ENCODE data around the gene TCP1.

The TCP1 gene

DNA sequence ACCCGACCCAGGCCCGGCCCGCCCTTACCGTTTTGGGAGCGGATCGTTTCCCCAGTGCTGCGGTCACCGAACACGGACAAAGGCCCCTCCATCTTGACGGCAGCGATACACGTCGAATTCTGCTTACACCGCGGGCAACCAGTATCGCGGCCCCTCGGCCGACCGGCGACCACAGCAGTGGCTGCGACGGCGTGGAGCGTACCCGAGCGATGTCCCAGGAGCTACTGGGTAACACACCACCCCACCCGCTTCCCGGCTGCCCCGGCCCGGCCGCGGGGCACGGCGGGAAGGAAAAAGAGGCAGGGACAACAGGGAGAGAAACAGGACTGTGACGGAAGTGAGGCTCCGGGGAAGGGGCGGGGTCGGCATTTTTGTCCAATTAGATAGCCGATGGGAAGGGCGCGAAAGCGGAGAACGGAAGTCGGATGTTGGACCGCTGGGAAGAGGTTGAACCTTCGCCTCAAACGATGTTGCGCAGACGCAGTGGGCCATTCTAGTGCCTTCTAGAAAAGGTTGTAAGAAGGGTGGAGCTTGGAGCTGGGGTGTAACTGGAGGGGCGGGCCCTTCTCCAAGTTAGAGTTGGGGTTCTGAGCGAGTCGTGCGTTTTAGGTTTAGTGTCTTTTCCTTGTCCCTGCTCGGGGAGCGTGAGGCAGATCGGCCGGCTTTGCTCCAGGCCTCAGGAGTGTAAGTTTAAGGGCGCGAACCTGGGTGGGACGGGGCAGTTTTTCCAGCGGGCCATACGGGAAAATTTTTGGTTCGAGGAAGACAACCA is at the start of gene TCP1:
Gene TCP1, minus strand, starts transcription at position 226 of the 772 bp plus-strand sequence. Its CDS starts 134 bp downstream, at position 92.
- DNase-seq (ENCODE audit: low spot score), result peak; percentile 97
- TF ChIP-seq, protein P1, sequence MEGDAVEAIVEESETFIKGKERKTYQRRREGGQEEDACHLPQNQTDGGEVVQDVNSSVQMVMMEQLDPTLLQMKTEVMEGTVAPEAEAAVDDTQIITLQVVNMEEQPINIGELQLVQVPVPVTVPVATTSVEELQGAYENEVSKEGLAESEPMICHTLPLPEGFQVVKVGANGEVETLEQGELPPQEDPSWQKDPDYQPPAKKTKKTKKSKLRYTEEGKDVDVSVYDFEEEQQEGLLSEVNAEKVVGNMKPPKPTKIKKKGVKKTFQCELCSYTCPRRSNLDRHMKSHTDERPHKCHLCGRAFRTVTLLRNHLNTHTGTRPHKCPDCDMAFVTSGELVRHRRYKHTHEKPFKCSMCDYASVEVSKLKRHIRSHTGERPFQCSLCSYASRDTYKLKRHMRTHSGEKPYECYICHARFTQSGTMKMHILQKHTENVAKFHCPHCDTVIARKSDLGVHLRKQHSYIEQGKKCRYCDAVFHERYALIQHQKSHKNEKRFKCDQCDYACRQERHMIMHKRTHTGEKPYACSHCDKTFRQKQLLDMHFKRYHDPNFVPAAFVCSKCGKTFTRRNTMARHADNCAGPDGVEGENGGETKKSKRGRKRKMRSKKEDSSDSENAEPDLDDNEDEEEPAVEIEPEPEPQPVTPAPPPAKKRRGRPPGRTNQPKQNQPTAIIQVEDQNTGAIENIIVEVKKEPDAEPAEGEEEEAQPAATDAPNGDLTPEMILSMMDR (IDR thresholded peaks at IDR 0.05; ENCODE audit: extremely low read depth, missing control alignments), result no peak

DNA sequence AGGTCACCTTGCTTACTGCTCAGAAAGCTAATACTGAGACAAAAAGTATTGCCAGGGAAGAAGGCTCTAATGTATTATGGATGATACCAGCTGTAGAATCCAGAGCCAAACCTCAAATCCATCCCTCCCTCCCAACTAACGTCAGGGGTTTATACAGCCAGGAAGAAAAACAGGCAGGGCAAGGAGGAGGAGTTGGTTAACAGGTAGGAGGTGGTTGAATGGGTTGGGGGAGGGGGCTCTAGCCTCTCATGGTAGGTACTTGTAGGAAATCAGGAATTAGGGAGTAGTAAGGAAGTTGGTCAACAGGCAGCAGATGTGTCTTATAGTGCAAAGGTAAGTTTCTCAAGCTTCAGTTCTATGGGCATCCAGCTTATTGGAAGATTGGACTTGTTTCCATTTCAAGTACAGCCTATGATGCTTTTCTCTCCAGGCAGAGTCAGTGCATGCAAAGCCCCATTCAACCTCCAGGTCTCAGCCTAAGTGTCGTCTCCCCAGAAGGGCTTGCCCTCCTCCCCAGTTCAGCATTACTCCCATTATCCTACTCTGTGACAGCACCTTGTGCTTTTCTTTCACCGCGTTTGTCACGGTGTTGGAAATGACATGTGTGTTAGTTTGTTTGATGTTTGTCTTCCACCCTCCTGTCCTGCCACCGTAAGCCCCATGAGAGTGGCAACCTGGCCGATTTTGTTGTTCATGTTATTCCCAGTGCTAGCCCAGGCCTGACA is 48.8 kb upstream of the TCP1 start:
- DNase-seq (ENCODE audit: low spot score), result no peak

DNA sequence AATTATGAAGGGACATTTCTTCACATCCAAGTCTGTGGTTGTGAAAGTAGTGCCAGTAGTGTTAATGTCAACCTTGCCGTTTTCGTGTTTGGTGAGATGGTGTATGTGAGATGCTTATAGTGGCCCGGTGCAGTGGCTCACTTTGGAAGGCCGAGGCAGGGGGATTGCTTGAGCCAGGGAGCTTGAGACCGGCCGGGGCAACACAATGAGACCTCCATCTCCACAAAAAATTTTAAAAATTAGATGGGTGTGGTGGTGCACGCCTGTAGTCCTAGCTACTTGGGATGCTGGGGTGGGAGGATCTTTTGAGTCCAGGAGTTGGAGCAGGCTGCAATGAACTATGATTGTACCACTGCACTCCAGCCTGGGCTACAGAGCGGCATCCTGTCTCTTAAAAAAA is 48.1 kb upstream of the TCP1 start:
- TF ChIP-seq, protein P1 (IDR thresholded peaks at IDR 0.05; ENCODE audit: extremely low read depth, missing control alignments), result no peak
- no peak for DNase-seq (ENCODE audit: low spot score)

More for the DNA sequence above, 48.8 kb upstream of the TCP1 start:
- TF ChIP-seq, protein P1 (IDR thresholded peaks at IDR 0.05; ENCODE audit: extremely low read depth, missing control alignments), result no peak

- no peak for DNase-seq (ENCODE audit: low spot score)
- TF ChIP-seq, protein P1 (IDR thresholded peaks at IDR 0.05; ENCODE audit: extremely low read depth, missing control alignments), result no peak
Measured at GRCh38 chr6:159836718-159837490, 47.5 kb upstream of the TCP1 start.

- TF ChIP-seq, protein P1 (IDR thresholded peaks at IDR 0.05; ENCODE audit: extremely low read depth, missing control alignments), result no peak
- no peak for DNase-seq (ENCODE audit: low spot score)
Measured at GRCh38 chr6:159833997-159834603, 44.7 kb upstream of the TCP1 start.

DNA sequence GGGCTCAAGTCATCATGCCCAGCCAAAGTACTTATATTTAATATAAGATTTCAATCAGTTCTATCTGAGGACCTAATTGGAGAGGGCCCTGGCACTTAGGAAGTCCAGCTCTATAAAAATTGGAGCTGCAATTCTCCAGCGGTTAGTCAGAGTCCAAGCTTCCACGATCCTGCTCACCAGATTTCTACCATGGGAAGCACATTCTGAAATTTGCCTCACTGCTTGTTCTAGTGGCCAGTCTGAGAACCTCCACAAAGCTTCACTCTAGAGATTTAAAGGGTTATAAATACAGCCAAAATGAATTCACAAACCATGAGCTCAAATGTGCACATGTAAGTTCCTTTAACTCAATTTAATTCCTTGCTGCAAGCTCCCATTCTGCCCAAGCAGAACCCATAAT is 44.2 kb upstream of the TCP1 start:
- TF ChIP-seq, protein P1 (IDR thresholded peaks at IDR 0.05; ENCODE audit: extremely low read depth, missing control alignments), result no peak
- no peak for DNase-seq (ENCODE audit: low spot score)
